GM21529 (cell line): ENCODE data around the gene TXK.
"Not testable (repeated sequence)": the region's sequence is repeated elsewhere in the genome, so short reads cannot be mapped to it uniquely, and the experiment has no call there.

Experiments used
- ATAC-seq: cut with Tn5 transposase; IDR thresholded peaks from one replicate; pipeline ENCODE4 v1.9.1; 2021; ENCODE audit not compliant: unreplicated experiment

Gene TXK

DNA sequence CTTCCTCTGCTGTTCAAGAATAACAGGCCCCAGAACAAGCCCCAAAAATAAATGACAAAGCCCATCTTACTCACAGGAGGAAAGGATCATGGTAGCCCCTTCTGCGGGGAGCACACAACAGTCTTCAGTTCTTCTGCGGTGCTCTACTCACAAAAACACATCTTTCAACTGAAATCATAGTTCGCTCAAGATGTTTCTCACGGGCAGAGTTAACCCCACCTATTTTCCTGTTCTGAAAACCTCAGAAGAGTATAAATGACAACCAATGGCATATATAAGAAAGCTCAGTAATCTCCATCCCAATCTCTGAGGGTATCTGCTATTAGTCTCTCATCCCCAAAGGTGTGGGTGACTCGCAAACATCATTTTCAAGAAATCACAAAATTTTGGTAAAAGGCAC is at the start of gene TXK:
TSS of gene TXK (minus strand) at position 170 of the 400 bp plus-strand sequence. CDS start at position 90, 80 bp downstream.
- ATAC-seq: no peak

DNA sequence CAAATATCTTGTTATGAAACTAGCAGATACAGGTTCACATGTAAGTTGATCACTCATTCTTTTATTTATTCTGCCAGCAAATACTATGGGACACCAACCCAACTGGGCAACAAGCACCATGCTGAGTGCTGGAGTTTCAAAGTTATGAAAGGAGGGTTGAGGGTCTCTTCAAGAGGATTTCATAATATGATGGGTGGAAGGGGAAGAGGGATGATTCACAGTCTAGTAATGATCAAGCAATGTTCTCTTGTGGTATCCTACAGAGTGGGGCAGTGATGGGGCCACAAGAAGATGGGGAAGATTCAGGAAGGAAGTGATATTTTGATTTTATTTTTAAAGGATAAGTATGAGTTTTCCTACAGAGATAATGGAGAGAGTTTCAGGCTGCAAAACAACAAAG is 46.2 kb upstream of the TXK start:
- ATAC-seq: no peak

DNA sequence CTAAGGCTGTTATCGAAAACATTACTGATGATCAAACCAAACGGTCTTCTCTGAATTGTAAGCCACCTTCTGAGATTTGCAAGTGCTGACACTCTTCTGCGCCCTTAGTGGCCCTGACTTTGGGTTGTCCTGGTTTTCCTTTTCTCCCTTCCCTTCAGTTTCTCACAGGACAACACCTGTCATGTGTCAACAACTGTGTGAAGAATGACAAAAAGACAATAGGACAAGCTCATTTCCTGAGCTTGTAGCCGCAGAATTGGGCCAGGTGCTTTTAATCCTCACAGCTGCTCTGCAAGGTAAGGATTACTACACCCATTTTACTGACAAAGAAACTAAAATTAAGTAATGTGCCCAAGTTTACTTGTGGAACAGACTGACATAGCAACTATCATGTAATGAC is 44.9 kb upstream of the TXK start:
- no peak for ATAC-seq

GRCh38 chr4:48175806-48176205 is 41.8 kb upstream of the TXK start:
- no peak for ATAC-seq

GRCh38 chr4:48175328-48175727 is 41.3 kb upstream of the TXK start:
- no peak for ATAC-seq

DNA sequence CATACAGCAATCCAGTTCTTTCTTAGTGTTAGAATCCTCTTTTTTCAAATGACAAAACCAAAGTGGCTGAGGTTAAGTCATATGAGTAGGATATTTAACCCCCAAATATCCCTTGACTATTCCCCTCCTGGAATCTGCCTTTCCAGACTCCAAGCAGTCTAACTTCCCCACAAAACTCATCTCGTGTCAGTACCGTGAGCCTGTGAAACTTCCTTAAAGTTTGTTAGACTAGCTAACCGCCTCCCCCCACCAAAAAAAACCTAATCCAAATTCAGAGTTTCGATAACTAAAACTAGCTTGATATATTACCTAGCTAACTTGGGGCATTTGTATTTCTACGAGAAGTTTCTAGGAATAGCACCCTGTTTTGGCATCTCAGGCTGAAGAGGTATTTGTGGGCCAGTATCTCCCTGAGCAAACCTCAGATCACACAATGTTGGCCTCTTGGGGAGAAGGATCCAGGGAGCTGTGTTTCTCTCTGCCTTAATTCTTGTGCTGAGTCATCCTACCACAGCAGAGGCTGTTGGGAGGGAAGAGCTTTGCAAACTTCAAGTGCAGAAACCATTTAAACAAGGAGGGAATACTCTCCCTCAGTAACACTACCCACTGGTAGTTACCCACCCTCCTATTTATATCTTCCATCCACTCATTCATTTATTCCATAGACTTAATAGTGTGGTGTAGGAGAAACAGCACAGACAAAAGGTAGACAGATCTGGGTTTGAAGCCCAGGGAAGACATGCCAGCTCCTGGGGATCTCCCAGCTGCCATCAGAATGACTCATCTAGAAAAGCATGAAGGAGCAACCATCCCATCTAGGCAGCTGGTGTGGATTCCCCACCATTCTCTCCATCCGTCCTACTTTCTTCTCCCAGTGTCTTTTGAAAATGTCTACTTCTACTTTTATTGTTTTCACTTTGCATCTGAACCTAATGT is 39.3 kb upstream of the TXK start:
- ATAC-seq: peak; percentile 72

- ATAC-seq: no peak
Observed at GRCh38 chr4:48172651-48173050, 38.6 kb upstream of the TXK start.

DNA sequence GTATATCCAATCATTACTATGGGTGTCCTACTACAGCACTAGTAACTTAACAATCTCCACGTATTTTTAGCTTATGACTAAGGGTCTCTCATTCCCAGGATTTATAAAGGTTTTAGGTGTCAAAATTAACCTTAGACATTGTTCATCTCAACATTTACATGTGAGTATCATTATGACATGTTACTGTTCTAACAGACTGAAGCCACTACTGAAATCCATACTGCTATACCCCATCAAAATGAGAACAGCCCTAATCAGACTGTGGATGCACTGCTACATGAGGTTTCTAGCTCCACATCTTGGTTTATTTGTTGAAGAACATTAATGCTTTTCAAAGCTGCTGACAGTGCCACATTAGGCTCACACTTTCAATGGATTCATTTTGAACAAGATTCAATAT is 35.6 kb upstream of the TXK start:
- ATAC-seq: no peak

- no peak for ATAC-seq
Observed at GRCh38 chr4:48167538-48168263, 33.7 kb upstream of the TXK start.

DNA sequence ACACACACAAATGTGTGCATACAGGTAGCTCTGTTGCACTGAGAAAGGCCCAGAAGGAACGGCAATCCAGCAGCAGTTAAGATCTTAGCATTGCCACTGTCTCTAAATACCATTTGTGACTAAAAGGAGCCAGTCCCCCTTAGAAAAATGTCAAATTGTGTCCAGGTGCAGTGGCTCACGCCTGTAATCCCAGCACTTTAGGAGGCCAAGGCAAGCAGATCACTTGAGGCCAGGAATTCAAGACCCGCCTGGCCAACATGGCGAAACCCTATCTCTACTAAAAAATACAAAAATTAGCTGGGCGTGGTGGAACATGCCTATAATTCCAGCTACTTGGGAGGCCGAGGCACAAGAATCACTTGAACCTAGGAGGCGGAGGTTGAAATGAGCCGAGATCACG is 30.5 kb upstream of the TXK start:
- ATAC-seq: not testable (repeated sequence)

DNA sequence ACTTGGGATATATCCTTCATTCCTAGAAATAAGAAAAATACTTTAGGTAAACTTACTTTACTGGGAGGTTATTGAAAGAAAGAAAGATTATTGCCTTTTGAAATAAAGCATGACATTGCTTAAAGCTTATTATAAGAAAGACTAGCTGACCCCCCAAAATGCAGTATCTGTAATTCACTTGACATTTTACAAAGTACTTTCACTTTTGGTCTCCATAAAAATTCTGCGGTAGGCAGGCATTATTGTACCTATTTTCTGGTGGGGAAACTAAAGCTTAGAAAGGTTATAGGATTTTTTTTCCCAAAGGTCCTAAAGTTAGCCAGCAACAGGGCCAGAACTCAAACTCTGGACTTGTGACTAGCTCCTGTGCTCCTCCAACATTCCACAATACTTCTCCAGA is 29.7 kb upstream of the TXK start:
- ATAC-seq: no peak

DNA sequence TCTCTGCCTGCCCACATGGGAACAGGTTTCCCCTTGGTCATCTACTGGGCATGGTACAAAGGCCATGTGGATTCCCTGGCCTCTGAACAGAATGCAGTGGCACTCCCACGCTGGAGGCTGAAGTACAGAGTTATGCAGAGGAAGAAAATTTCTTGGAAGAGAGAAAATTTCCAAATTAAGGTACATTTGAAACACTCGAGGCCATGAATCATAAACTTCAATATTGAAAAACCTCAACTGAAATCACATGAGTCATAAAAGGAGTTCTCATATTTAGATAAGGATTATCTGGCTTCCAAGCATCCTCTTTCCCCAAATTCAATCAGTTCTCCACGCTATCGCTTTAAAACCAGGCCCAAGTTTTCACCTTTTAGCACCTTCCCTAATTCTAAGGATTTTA is 28.1 kb upstream of the TXK start:
- no peak for ATAC-seq

GRCh38 chr4:48157271-48157670 is 23.2 kb upstream of the TXK start:
- no peak for ATAC-seq

- ATAC-seq: no peak
Observed at GRCh38 chr4:48156423-48156822, 22.4 kb upstream of the TXK start.

DNA sequence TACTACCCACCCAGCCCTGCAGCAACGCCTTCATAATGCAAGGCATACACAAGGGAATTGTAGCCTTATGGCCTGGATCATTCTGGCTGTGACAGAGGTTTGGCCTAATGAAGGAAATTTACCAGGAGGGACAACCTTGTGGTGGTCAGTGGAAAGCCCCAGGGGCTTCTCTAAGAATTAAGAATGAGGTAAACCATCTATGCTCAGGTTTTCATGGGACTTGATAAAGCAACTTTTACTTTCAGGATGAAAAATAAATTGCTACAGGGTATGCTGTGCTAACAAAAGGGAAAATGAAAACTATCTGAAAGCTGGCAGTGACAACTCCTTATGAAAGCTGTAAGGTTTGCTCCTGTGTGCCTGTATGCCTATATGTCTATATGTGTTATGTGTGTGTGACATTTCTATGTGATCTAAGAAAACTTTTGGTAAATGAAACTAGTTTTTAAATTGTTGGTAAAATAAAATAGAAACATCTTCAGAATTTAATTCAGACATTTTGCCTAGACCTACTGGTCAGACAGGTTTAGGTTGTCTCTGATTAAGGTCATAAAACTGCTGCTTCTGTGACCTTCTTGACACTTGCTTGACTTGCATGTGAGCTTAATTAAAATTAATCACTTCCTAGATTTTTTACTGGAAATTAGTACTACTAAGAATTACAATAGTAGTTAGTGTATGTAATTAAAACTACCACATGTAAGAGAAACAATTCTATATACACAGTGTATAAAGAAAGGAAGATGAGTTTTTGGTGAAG is 19.9 kb upstream of the TXK start:
- ATAC-seq: peak; percentile 62

GRCh38 chr4:48152259-48152658 is 18.2 kb upstream of the TXK start:
- no peak for ATAC-seq

DNA sequence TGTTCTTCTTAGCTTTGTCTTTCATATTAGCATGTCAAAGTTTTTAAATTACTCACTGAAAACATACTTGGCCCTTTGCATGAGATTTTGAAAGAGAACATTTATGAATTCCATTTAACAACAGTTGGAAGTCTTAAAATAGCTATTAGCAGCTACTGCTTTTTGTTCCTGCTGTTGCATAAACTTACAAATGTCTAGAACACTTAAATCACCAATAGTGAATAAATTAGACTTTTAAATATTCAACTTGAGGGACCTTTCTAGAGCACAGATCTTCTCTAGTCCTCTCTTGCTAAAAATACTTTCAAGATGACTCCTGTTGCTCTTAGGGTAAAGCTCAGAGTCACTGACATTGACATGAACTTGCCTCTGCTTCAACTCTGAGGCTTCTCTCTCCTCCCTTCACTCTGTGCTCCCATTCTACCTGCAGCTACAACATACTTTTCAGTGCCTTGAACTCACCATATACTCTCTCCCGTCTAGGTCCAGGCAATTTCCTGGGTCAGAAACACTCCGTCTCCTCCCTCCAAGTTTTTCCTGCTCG is 15.8 kb upstream of the TXK start:
- ATAC-seq: no peak

- no peak for ATAC-seq
Observed at GRCh38 chr4:48147621-48148020, 13.6 kb upstream of the TXK start.

- no peak for ATAC-seq
Observed at GRCh38 chr4:48141048-48141447, 7.0 kb upstream of the TXK start.

GRCh38 chr4:48139691-48140090 is 5.6 kb upstream of the TXK start:
- ATAC-seq: no peak

- peak; percentile 89 for ATAC-seq
Observed at GRCh38 chr4:48138936-48139335, 4.9 kb upstream of the TXK start.
